ENCODE measurements around the gene ZNF396.

Gene ZNF396

DNA sequence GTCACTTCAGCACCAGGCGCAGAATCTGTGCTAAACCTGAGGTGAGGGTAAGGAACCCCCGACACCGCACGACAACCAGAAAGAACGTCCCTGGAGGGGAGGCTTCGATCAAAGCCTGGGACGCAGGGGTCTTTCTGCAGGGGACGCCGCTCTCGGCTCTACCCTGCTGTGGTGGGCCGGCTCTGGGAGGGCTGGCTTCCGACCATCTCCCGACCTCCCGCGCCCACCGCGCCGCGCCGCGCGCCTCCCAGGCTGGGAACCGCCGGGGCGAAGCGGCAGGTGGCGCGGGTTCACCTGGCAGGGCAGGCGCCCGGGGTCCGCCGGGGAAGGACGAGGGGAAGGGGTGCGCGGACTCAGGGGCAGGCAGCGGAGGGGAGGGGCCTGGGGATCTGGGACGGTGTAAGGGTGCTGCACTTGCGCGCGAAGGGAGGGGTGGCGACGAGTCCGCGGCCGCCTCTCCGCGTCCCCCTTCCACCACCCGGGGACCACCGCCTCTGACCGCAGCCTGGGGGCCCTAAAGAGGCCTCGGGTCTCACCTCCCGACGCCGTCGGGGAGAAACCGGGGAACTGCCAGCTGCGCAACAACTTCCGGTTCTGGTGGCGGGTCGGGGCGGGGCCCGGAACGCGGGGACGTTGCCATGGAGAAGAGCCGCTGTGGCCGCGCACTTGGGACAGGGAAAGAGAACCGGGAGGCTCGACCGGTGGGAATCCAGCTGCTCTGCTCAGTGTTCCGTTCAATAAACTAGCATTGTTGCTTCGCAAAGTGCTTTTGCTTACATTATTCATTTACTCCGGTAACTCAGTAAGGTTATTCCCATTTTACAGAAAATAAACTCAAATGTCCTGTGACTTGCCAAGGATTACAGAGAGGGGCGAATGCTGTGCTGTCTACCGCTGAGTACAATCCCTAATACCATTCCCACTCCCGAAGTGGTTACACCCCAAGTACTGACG, at the start of gene ZNF396:
ZNF396 (minus strand) TSS at position 596 of the 954 bp plus-strand sequence. CDS start 3,045 bp downstream, outside the sequence.
- DNase-seq: peak; percentile 61 to 65

GRCh38 chr18:35426786-35427185, 49.6 kb upstream of the ZNF396 start:
- no peak for DNase-seq

DNA sequence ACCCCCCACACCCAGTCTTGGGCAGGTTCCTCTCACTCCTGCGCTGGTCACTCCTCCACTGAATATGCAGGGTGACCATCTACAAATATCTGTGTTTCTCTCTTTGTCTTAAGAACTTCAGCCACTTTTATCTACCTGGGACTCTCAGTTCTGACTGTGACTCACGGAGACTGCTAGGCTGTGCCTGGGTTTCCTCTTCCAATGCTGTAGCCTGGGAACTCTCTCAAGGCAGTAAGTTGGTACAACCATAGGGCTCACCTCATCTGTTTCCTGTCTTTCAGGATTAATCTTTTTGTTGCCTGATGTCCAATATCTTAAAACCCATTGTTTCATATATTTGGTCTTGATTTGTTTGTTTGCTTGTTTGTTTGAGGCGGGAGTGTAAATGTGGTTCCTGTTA, 47.2 kb upstream of the ZNF396 start:
- no peak for DNase-seq

DNA sequence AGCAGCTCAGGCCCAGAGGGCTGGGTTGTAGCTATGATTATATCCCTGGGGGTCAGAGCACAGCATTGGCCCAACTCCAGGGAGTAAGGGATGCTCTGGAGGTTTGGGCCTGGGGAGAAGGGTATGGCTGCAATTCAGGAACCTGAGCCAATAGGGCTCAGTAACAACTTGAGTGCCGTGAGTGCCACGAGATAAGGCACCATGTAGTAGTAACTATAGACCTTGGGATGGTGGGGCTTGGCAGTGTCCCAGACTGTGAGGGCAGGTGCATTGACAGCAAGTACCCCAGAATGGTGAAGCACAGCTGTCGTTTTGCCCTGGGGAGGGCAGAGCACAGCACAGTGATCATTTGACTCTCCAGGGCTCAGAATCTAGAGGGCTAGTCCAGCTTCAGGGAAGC, 45.1 kb upstream of the ZNF396 start:
- no peak for DNase-seq

DNA sequence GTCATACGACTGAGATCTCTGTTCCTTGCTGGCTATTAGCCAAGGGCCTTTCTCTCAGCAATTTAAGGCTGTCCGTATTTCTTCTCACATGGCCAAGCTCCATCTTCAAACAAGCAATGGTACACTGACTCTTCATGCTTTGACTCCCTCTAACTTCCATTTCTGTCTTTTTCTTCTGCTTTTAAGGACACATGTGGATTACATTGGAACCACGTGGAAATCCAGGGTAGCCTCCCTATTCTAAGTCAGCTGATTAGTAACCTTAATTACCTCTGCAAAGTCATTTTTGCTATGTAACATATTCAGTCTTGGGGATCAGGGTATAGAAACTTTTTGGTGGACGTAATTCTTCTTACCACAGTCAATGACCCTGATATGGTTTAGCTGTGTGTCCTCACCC, 41.5 kb upstream of the ZNF396 start:
- no peak for DNase-seq

GRCh38 chr18:35417223-35417622, 40.1 kb upstream of the ZNF396 start:
- DNase-seq: no peak

- DNase-seq: no peak
These were observed 38.5 kb upstream of the ZNF396 start for GRCh38 chr18:35415511-35416073.

DNA sequence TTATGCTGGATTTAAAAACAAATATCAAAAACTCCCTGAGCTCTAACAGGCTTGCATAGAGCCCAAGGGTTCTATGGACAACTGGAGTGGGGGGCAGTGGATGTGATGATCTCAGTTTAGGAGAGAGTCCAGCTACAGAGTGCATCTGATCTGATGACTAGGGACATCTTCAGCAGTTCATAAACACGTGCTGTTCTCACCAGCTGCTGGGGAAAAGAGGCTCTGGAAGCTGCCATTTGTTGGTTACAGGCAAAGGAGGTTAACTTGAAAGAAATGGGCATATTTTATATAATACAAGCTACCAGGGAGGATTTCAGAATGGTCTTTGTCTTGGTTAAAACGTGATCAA, 36.0 kb upstream of the ZNF396 start:
- DNase-seq: no peak

DNA sequence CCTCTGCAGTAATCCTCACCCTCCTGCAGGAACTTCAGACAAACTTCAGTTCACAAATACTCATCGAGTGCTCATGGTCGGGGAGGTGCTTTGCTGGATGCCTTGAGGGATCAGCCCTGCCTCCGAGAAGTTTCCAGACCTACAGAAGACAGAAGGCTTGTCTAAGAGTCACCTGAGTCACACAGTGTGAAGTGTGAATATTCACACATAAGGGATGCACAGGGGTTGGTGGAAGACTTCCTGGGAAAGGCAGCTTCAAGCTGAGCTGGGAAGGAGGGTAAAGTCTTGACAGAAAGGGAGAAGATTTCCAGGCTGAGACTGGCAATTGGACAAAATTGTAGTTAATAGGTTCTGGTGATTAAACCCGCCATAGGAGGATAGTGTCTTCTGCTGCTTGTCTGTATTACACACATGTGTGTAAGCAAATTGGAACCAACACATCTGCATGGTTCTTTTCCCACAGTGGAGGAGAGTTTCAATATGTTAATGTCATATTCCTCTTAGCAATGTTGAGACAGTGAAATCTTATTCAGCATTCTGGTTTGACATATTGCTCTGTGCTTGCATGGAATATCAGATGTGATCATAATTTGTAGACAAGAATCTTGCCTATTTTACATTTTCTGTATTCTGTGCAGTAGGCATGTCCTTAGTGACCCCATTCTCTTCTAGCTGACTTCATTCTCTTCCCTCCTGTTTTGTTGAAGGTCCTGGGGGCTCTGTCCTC, 34.7 kb upstream of the ZNF396 start:
- no peak for DNase-seq

DNA sequence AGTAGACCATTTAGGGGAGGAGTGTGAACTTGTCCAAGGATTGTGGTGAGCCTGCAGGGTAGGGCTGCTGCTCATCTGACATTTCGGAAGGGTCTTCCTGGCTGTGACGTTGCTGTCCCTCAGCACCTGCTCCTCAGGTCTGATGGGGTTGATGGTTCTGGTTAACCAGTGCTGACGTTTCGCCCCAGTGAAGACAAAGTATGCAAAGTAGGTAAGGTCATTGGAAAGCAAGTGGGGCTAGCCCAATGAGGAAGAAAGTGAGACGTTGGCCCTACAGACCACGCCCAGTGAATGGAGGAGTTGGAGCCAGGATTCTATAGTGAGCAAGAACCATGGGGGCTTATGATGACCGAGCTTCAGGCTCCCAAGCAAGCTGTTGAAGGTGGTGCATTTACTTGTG, 33.4 kb upstream of the ZNF396 start:
- no peak for DNase-seq

- DNase-seq: no peak
These were observed 32.8 kb upstream of the ZNF396 start for GRCh38 chr18:35409911-35410310.

- no peak for DNase-seq
These were observed 31.7 kb upstream of the ZNF396 start for GRCh38 chr18:35408843-35409261.

DNA sequence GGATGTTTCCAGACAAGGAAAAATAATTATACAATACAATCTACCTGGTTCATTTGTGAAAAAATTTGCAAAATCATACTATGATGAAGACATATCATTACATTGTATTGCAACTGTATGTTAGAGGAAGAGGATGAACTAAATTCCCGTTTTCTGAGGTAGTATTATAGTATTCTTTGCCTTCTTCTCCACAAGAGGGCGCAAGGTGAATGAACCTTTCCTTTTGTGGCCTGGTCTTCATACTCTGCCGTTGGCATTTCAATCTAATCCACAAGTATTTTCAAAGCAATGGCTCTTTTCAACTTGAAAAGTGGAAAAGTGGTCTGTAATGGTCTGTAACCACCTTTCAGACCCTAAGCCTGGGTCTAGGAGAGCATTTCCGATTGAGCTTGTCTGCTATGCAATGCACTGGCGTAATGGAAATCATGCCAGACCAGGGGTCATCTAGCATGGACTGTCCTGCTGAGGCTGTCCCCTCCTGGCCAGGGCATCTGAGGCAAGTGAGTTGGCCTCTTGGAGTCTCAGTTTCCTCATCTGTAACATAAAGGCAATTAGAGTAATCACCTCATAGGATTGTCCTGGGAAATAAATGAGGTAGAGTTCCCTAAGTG, 30.8 kb upstream of the ZNF396 start:
- peak; percentile 50 to 70 for DNase-seq

DNA sequence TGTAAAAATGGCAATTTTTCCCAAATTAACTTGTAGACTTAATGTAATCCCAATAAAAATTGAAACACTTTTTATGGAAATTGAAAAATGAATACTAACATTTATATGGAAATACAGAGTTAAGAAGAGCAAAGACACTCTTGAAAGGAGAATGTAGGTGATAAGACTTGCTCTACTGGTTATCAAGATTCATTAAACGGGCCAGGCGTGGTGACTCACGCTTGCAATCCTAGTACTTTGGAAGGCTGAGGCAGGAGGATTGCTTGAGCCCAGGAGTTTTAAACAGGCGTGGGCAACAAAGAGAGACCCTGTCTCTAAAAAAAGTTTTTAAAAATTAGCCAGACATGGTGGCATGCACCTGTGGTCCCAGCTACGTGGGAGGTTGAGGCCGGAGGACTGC, 29.5 kb upstream of the ZNF396 start:
- no peak for DNase-seq

GRCh38 chr18:35397976-35398375, 20.8 kb upstream of the ZNF396 start:
- no peak for DNase-seq

DNA sequence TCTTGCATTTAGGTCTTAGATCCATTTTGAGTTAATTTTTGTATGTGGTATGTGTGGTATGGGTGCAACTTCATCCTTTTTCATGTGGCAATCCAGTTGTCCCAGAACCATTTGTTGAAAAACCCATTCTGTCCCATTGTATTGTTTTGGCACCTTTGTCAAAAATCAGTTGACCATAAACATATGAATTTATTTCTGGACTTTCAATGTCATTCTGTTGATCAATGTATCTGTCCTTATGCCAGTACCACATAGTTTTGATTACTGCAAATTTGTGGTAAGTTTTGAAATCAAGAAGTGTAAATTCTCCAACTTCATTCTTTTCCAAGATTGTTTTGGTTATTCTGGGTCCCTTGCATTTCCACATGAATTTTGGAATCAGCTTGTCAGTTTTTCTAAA, 16.6 kb upstream of the ZNF396 start:
- no peak for DNase-seq

- DNase-seq: no peak
These were observed 15.2 kb upstream of the ZNF396 start for GRCh38 chr18:35392375-35392774.

DNA sequence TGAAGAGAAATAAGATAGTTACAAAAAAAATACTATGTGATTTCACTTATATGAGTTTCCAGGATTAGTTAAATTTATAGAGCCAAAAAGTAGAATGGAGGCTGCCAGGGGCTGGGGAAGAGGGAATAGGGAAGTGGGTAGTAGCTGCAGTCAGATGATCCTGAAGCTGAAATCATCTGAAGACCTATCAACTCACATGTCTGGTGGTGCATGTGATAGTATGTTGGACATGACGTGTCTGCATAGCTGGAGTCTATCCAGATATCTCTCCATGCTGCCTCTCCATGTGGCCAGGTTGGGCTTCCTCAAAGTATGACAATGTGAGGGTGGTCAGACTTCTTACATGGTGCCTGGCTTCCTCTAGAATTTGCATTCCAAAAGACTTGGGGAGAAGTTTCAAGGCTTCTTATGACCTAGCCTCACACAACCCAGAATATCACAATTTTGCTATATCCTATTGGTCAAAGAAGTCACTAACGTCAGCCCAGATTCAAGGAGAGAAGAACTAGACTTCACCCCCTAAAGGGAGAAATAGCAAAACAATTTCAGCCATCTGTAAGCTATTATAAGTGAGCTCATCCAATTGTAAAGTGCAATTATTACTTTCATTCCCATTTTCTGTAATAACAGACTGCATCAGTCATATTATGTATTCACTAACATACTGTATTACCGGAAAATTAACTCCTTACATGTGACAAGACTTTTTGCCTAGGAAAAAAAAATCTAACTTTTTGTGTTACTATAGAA, 14.0 kb upstream of the ZNF396 start:
- no peak for DNase-seq

- DNase-seq: no peak
These were observed 12.0 kb upstream of the ZNF396 start for GRCh38 chr18:35389095-35389618.

DNA sequence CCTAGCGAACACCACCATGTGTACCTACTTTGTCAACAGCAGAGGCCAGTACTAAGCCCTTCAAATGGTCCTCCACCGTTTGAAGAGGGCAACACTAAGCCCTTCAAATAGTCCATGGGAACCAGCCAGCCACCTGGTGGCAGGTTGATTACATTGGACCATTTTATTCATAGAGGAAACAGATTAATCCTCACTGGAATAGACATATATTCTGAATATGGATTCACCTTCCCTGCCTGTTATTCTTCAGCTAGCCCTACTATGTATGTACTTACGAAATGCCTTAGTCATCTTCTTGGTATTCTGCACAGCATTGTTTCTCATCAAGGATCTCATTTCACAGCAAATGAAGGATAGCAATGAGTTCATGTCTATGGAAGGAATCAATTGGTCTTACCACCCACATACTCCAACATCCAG, 10.0 kb upstream of the ZNF396 start:
- DNase-seq: no peak

- peak; percentile 48 to 64 for DNase-seq
These were observed 9.5 kb upstream of the ZNF396 start for GRCh38 chr18:35386600-35387100.

- DNase-seq: no peak
These were observed 6.0 kb upstream of the ZNF396 start for GRCh38 chr18:35383136-35383535.

All from NCI-H1930 (cell line).